Measurements from ENCODE around the gene CABLES1.

The CABLES1 gene

GRCh38 chr18:23235860-23236259 is 100.6 kb downstream of the CABLES1 start:
- Histone ChIP-seq H4K91ac (ENCODE audit: low read depth, low read length, poor library complexity) (no peak overlapping the region), H3K9ac (ENCODE audit: low read depth, low read length, poor library complexity) (no peak overlapping the region), H3K4me2 (ENCODE audit: insufficient read depth, low read length, poor library complexity, severe bottlenecking) (no peak overlapping the region), H3K27ac (replicated peaks; ENCODE audit: low read length) (no peak overlapping the region), H3K4me3 (ENCODE audit: low read length in 2 of 2) (no peak overlapping the region), H3K14ac (ENCODE audit: low read length) (no peak overlapping the region), H4K8ac (ENCODE audit: low read depth, low read length) (no peak overlapping the region), H2BK5ac (ENCODE audit: low read length) (no peak overlapping the region), H3K36me3 (replicated peaks in 1 of 2; ENCODE audit: control insufficient read depth in 2 of 2, insufficient read depth in 2 of 2, low read length in 2 of 2) (peaks cover 2 to 7% of the 10 kb centered on the region in 2 donors), H3K27me3 (ENCODE audit: control insufficient read depth in 3 of 3, insufficient read depth in 3 of 3, low read depth in 1 of 3, low read length in 3 of 3) (no peaks in the 10 kb centered on the region), H2BK120ac (ENCODE audit: low read depth, low read length) (no peak overlapping the region), H3K4me1 (ENCODE audit: control insufficient read depth in 2 of 2, insufficient read depth in 1 of 2, low read depth in 1 of 2, low read length in 2 of 2) (peaks cover 0 to 13% of the 10 kb centered on the region in 2 donors), H3K23ac (ENCODE audit: low read depth, low read length, poor library complexity) (no peak overlapping the region), H3K4ac (ENCODE audit: low read length) (no peak overlapping the region), H2AFZ (ENCODE audit: low read length) (no peak overlapping the region), H3K79me1 (ENCODE audit: low read depth, low read length) (no peaks in the 10 kb centered on the region), H2BK15ac (ENCODE audit: low read length) (no peak overlapping the region), H2BK12ac (ENCODE audit: low read length) (no peak overlapping the region), H3K9me3 (replicated peaks in 1 of 2; ENCODE audit: control insufficient read depth in 2 of 2, insufficient read depth in 1 of 2, low read depth in 1 of 2, low read length in 2 of 2) (peaks cover 0 to 4% of the 10 kb centered on the region in 2 donors), H3K18ac (ENCODE audit: low read length) (peak overlapping the region; percentile 56), H2AK5ac (ENCODE audit: low read depth, low read length) (no peak overlapping the region)
- DNase-seq (ENCODE audit: low spot score) = no peak
- no CpG with 5 or more reads among the region's 11 CpGs for WGBS, 2 donors (ENCODE audit: extremely low coverage in 2 of 2, insufficient read length in 2 of 2, insufficient replicate concordance in 1 of 2)

- WGBS, 2 donors (ENCODE audit: extremely low coverage in 2 of 2, insufficient read length in 2 of 2, insufficient replicate concordance in 1 of 2) = no CpG with 5 or more reads among the region's 13 CpGs
- no peak overlapping the region for H3K4me3 ChIP-seq (ENCODE audit: low read length in 2 of 2)
- H3K36me3 ChIP-seq (replicated peaks in 1 of 2; ENCODE audit: control insufficient read depth in 2 of 2, insufficient read depth in 2 of 2, low read length in 2 of 2) = peaks cover 2 to 7% of the 10 kb centered on the region in 2 donors
- H2AK5ac ChIP-seq (ENCODE audit: low read depth, low read length) = no peak overlapping the region
- H3K23ac ChIP-seq (ENCODE audit: low read depth, low read length, poor library complexity) = peak overlapping the region; percentile 13
- no peak overlapping the region for H2AFZ ChIP-seq (ENCODE audit: low read length)
- H3K4ac ChIP-seq (ENCODE audit: low read length) = no peak overlapping the region
- DNase-seq (ENCODE audit: low spot score) = no peak
- H3K9ac ChIP-seq (ENCODE audit: low read depth, low read length, poor library complexity) = no peak overlapping the region
- H3K4me1 ChIP-seq (ENCODE audit: control insufficient read depth in 2 of 2, insufficient read depth in 1 of 2, low read depth in 1 of 2, low read length in 2 of 2) = peaks cover 0 to 12% of the 10 kb centered on the region in 2 donors
- H3K18ac ChIP-seq (ENCODE audit: low read length) = peak overlapping the region; percentile 65
- H4K8ac ChIP-seq (ENCODE audit: low read depth, low read length) = no peak overlapping the region
- H3K4me2 ChIP-seq (ENCODE audit: insufficient read depth, low read length, poor library complexity, severe bottlenecking) = no peak overlapping the region
- peaks cover 0 to under 1% of the 10 kb centered on the region in 2 donors for H3K9me3 ChIP-seq (replicated peaks in 1 of 2; ENCODE audit: control insufficient read depth in 2 of 2, insufficient read depth in 1 of 2, low read depth in 1 of 2, low read length in 2 of 2)
- no peak overlapping the region for H2BK120ac ChIP-seq (ENCODE audit: low read depth, low read length)
- no peak overlapping the region for H2BK5ac ChIP-seq (ENCODE audit: low read length)
- H2BK15ac ChIP-seq (ENCODE audit: low read length) = no peak overlapping the region
- H3K27ac ChIP-seq (replicated peaks; ENCODE audit: low read length) = no peak overlapping the region
- no peak overlapping the region for H3K14ac ChIP-seq (ENCODE audit: low read length)
- H4K91ac ChIP-seq (ENCODE audit: low read depth, low read length, poor library complexity) = no peak overlapping the region
- no peak overlapping the region for H2BK12ac ChIP-seq (ENCODE audit: low read length)
- H3K27me3 ChIP-seq (ENCODE audit: control insufficient read depth in 3 of 3, insufficient read depth in 3 of 3, low read depth in 1 of 3, low read length in 3 of 3) = no peaks in the 10 kb centered on the region
- H3K79me1 ChIP-seq (ENCODE audit: low read depth, low read length) = no peaks in the 10 kb centered on the region
These were observed 101.7 kb downstream of the CABLES1 start for GRCh38 chr18:23236876-23237468.

- H2BK12ac ChIP-seq (ENCODE audit: low read length) = no peak overlapping the region
- no peak overlapping the region for H3K4ac ChIP-seq (ENCODE audit: low read length)
- no peak for DNase-seq (ENCODE audit: low spot score)
- peaks cover 0 to 6% of the 10 kb centered on the region in 2 donors for H3K4me1 ChIP-seq (ENCODE audit: control insufficient read depth in 2 of 2, insufficient read depth in 1 of 2, low read depth in 1 of 2, low read length in 2 of 2)
- no peak overlapping the region for H3K27ac ChIP-seq (replicated peaks; ENCODE audit: low read length)
- no peak overlapping the region for H2BK5ac ChIP-seq (ENCODE audit: low read length)
- no peak overlapping the region for H2BK15ac ChIP-seq (ENCODE audit: low read length)
- peaks cover 2 to 7% of the 10 kb centered on the region in 2 donors for H3K36me3 ChIP-seq (replicated peaks in 1 of 2; ENCODE audit: control insufficient read depth in 2 of 2, insufficient read depth in 2 of 2, low read length in 2 of 2)
- no peak overlapping the region for H3K14ac ChIP-seq (ENCODE audit: low read length)
- no peak overlapping the region for H2BK120ac ChIP-seq (ENCODE audit: low read depth, low read length)
- H3K4me2 ChIP-seq (ENCODE audit: insufficient read depth, low read length, poor library complexity, severe bottlenecking) = no peak overlapping the region
- WGBS, 2 donors (ENCODE audit: extremely low coverage in 2 of 2, insufficient read length in 2 of 2, insufficient replicate concordance in 1 of 2) = no CpG with 5 or more reads among the region's 17 CpGs
- no peaks in the 10 kb centered on the region for H3K27me3 ChIP-seq (ENCODE audit: control insufficient read depth in 3 of 3, insufficient read depth in 3 of 3, low read depth in 1 of 3, low read length in 3 of 3)
- H2AFZ ChIP-seq (ENCODE audit: low read length) = no peak overlapping the region
- no peaks in the 10 kb centered on the region for H3K9me3 ChIP-seq (replicated peaks in 1 of 2; ENCODE audit: control insufficient read depth in 2 of 2, insufficient read depth in 1 of 2, low read depth in 1 of 2, low read length in 2 of 2)
- no peak overlapping the region for H3K18ac ChIP-seq (ENCODE audit: low read length)
- peak overlapping the region; percentile 13 for H3K23ac ChIP-seq (ENCODE audit: low read depth, low read length, poor library complexity)
- H3K79me1 ChIP-seq (ENCODE audit: low read depth, low read length) = no peaks in the 10 kb centered on the region
- H3K9ac ChIP-seq (ENCODE audit: low read depth, low read length, poor library complexity) = no peak overlapping the region
- H2AK5ac ChIP-seq (ENCODE audit: low read depth, low read length) = no peak overlapping the region
- no peak overlapping the region for H4K91ac ChIP-seq (ENCODE audit: low read depth, low read length, poor library complexity)
- no peak overlapping the region for H4K8ac ChIP-seq (ENCODE audit: low read depth, low read length)
- no peak overlapping the region for H3K4me3 ChIP-seq (ENCODE audit: low read length in 2 of 2)
These were observed 102.4 kb downstream of the CABLES1 start for GRCh38 chr18:23237524-23238151.

GRCh38 chr18:23238152-23238531 is 102.9 kb downstream of the CABLES1 start:
- H3K4ac ChIP-seq (ENCODE audit: low read length) = no peak overlapping the region
- no peak overlapping the region for H2AK5ac ChIP-seq (ENCODE audit: low read depth, low read length)
- H4K91ac ChIP-seq (ENCODE audit: low read depth, low read length, poor library complexity) = no peak overlapping the region
- H3K36me3 ChIP-seq (replicated peaks in 1 of 2; ENCODE audit: control insufficient read depth in 2 of 2, insufficient read depth in 2 of 2, low read length in 2 of 2) = peaks cover 2 to 7% of the 10 kb centered on the region in 2 donors
- H3K9me3 ChIP-seq (replicated peaks in 1 of 2; ENCODE audit: control insufficient read depth in 2 of 2, insufficient read depth in 1 of 2, low read depth in 1 of 2, low read length in 2 of 2) = no peaks in the 10 kb centered on the region
- no peak overlapping the region for H3K18ac ChIP-seq (ENCODE audit: low read length)
- H2AFZ ChIP-seq (ENCODE audit: low read length) = no peak overlapping the region
- no peak overlapping the region for H2BK120ac ChIP-seq (ENCODE audit: low read depth, low read length)
- no peak overlapping the region for H3K27ac ChIP-seq (replicated peaks; ENCODE audit: low read length)
- no peak overlapping the region for H3K4me3 ChIP-seq (ENCODE audit: low read length in 2 of 2)
- H4K8ac ChIP-seq (ENCODE audit: low read depth, low read length) = no peak overlapping the region
- H2BK12ac ChIP-seq (ENCODE audit: low read length) = no peak overlapping the region
- peaks cover 0 to 6% of the 10 kb centered on the region in 2 donors for H3K4me1 ChIP-seq (ENCODE audit: control insufficient read depth in 2 of 2, insufficient read depth in 1 of 2, low read depth in 1 of 2, low read length in 2 of 2)
- WGBS, 2 donors (ENCODE audit: extremely low coverage in 2 of 2, insufficient read length in 2 of 2, insufficient replicate concordance in 1 of 2) = no CpG with 5 or more reads among the region's 7 CpGs
- no peaks in the 10 kb centered on the region for H3K27me3 ChIP-seq (ENCODE audit: control insufficient read depth in 3 of 3, insufficient read depth in 3 of 3, low read depth in 1 of 3, low read length in 3 of 3)
- no peak for DNase-seq (ENCODE audit: low spot score)
- no peak overlapping the region for H3K14ac ChIP-seq (ENCODE audit: low read length)
- no peak overlapping the region for H3K4me2 ChIP-seq (ENCODE audit: insufficient read depth, low read length, poor library complexity, severe bottlenecking)
- no peaks in the 10 kb centered on the region for H3K79me1 ChIP-seq (ENCODE audit: low read depth, low read length)
- no peak overlapping the region for H2BK15ac ChIP-seq (ENCODE audit: low read length)
- no peak overlapping the region for H3K9ac ChIP-seq (ENCODE audit: low read depth, low read length, poor library complexity)
- no peak overlapping the region for H3K23ac ChIP-seq (ENCODE audit: low read depth, low read length, poor library complexity)
- H2BK5ac ChIP-seq (ENCODE audit: low read length) = no peak overlapping the region

Data from neuronal stem cell (in vitro differentiated cells).